D721Med (cell line): ENCODE results near the gene TEX51.

Experiments used
- DNase-seq: peaks from one replicate; pipeline ENCODE4 v3.0.0; 2011; ENCODE audit warnings: low spot score; ENCODE audit not compliant: insufficient read length
- FAIRE-seq: peaks from 2 replicates; lab custom pipeline; 2011; peaks lifted over from hg19 to GRCh38; lab: Jason Lieb, UNC
- CTCF ChIP-seq: IDR thresholded peaks from 2 replicates; pipeline ENCODE4 v1.5.1; 2012; ENCODE audit warnings: mild to moderate bottlenecking, control low read depth; ENCODE audit not compliant: insufficient read depth; ENCODE audit errors: missing control alignments

The TEX51 gene

GRCh38 chr2:126881591-126881990 lies 17.1 kb upstream of the TEX51 start:
- no peak for DNase-seq
- TF ChIP-seq CTCF: no peak
- no peak for FAIRE-seq

- DNase-seq (no peak), FAIRE-seq (no peak)
- no peak for TF ChIP-seq CTCF
Measured at GRCh38 chr2:126882181-126882580, 16.5 kb upstream of the TEX51 start.

GRCh38 chr2:126882736-126883665 lies 15.7 kb upstream of the TEX51 start:
- FAIRE-seq: no peak
- DNase-seq: no peak
- no peak for TF ChIP-seq CTCF

GRCh38 chr2:126883666-126884040 lies 15.0 kb upstream of the TEX51 start:
- no peak for DNase-seq
- no peak for TF ChIP-seq CTCF
- FAIRE-seq: no peak

- TF ChIP-seq CTCF: no peak
- DNase-seq (no peak), FAIRE-seq (no peak)
Measured at GRCh38 chr2:126884861-126885750, 13.6 kb upstream of the TEX51 start.

- FAIRE-seq (no peak), DNase-seq (no peak)
- TF ChIP-seq CTCF: no peak
Measured at GRCh38 chr2:126885751-126886210, 12.9 kb upstream of the TEX51 start.
